IMR-90 (cell line): Measurements from ENCODE around the gene ISG20L2. TPM values are rescaled to one million over a fixed set of nuclear protein-coding genes. Genes with fewer than 3 reads are reported as not detected.
A peak's percentile ranks its signal among the peaks of the same experiment; 100 is the strongest.

Experiments
- ATAC-seq: fragments of 200-7000 bp; cut with Tn5 transposase; 2 replicates; pipeline ENCODE4 v1.9.1; 2020; ENCODE audit warnings: low read depth, mild to moderate bottlenecking, moderate library complexity
- BruUV-seq: library from RNA; stranded (reverse); fragments of 400-500 nt; replicated peaks from 2 replicates; lab custom pipeline; 2021; lab: Mats Ljungman, UMichigan
- CTCF ChIA-PET: fragments of 300-600 bp; formaldehyde crosslinking; extraction: SDS; loops from one replicate; lab custom pipeline; 2021; ENCODE audit warnings: antibody characterized with exemption; lab: Yijun Ruan, JAX
- POLR2A ChIA-PET: fragments of 300-600 bp; sonication (Branson Sonifier 250); formaldehyde crosslinking; loops from one replicate; lab custom pipeline; 2022; ENCODE audit warnings: antibody characterized with exemption; ENCODE audit not compliant: unreplicated experiment; lab: Charles Lee
- DNase-seq: peaks from one replicate; pipeline ENCODE4 v3.0.0; 2013
- H2AFZ ChIP-seq: replicated peaks from 2 replicates; pipeline ENCODE3; 2013; ENCODE audit warnings: low read length, mild to moderate bottlenecking; ENCODE audit not compliant: poor library complexity
- H2AK5ac ChIP-seq: 2 replicates; pipeline ENCODE4 v1.6.1; 2013; ENCODE audit warnings: low read depth, low read length, inconsistent platforms
- H2AK9ac ChIP-seq: replicated peaks from 2 replicates; pipeline ENCODE3; 2013; ENCODE audit warnings: mild to moderate bottlenecking, low read depth, low read length, moderate library complexity; ENCODE audit not compliant: poor library complexity
- H2BK120ac ChIP-seq: 2 replicates; pipeline ENCODE4 v1.6.1; 2013; ENCODE audit warnings: low read depth, low read length, inconsistent platforms
- H2BK15ac ChIP-seq: 3 replicates; pipeline ENCODE4 v1.6.1; 2013; ENCODE audit warnings: low read depth, low read length, inconsistent platforms
- H2BK20ac ChIP-seq: 2 replicates; pipeline ENCODE4 v1.6.1; 2013; ENCODE audit warnings: low read depth, mild to moderate bottlenecking, inconsistent platforms, low read length, moderate library complexity
- H2BK5ac ChIP-seq: 2 replicates; pipeline ENCODE4 v1.6.1; 2013; ENCODE audit warnings: mild to moderate bottlenecking, low read depth, low read length, inconsistent platforms; ENCODE audit not compliant: poor library complexity, severe bottlenecking
- H3K14ac ChIP-seq: replicated peaks from 2 replicates; pipeline ENCODE4 v1.6.1; 2013; ENCODE audit warnings: low read depth, low read length, inconsistent platforms
- H3K18ac ChIP-seq: 2 replicates; pipeline ENCODE4 v1.6.1; 2013; ENCODE audit warnings: low read depth, low read length, control low read depth
- H3K23ac ChIP-seq: 2 replicates; pipeline ENCODE4 v1.6.1; 2013; ENCODE audit warnings: low read depth, low read length, inconsistent platforms
- H3K27ac ChIP-seq: 2 replicates; pipeline ENCODE4 v1.5.1; 2013; ENCODE audit warnings: mild to moderate bottlenecking, control low read depth, low read length; ENCODE audit not compliant: insufficient read depth
- H3K27me3 ChIP-seq: 2 replicates; pipeline ENCODE4 v1.6.1; 2013; ENCODE audit warnings: low read length; ENCODE audit not compliant: control insufficient read depth, insufficient read depth
- H3K36me3 ChIP-seq: 2 replicates; pipeline ENCODE4 v1.6.1; 2013; ENCODE audit warnings: low read length, mixed read lengths; ENCODE audit not compliant: control insufficient read depth, insufficient read depth
- H3K4ac ChIP-seq: 2 replicates; pipeline ENCODE4 v1.6.1; 2013; ENCODE audit warnings: low read depth, low read length, inconsistent platforms
- H3K4me1 ChIP-seq: 2 replicates; pipeline ENCODE4 v1.6.1; 2013; ENCODE audit warnings: low read length, mixed read lengths; ENCODE audit not compliant: control insufficient read depth, insufficient read depth
- H3K4me2 ChIP-seq: 2 replicates; pipeline ENCODE4 v1.6.1; 2013; ENCODE audit warnings: low read depth, mild to moderate bottlenecking, control low read depth, low read length, moderate library complexity
- H3K4me3 ChIP-seq: 2 replicates; pipeline ENCODE4 v1.5.1; 2013; ENCODE audit warnings: low read depth, mild to moderate bottlenecking, control low read depth, low read length, moderate library complexity; ENCODE audit not compliant: insufficient read depth
- H3K56ac ChIP-seq: 2 replicates; pipeline ENCODE4 v1.6.1; 2013; ENCODE audit warnings: low read length, inconsistent platforms; ENCODE audit not compliant: insufficient read depth; ENCODE audit errors: extremely low read depth
- H3K79me1 ChIP-seq, 2 experiments: 2 replicates each; pipeline ENCODE4 v1.6.1; 2013; ENCODE audit warnings: low read length in 2 of 2, inconsistent platforms in 1 of 2, low read depth in 1 of 2
- H3K9ac ChIP-seq: 2 replicates; pipeline ENCODE4 v1.6.1; 2013; ENCODE audit warnings: low read depth, low read length, control low read depth
- H3K9me1 ChIP-seq: 2 replicates; pipeline ENCODE4 v1.6.1; 2013; ENCODE audit warnings: low read length, inconsistent platforms; ENCODE audit not compliant: insufficient read depth
- H3K9me3 ChIP-seq: 2 replicates; pipeline ENCODE4 v1.6.1; 2013; ENCODE audit warnings: low read length; ENCODE audit not compliant: control insufficient read depth, insufficient read depth
- H4K20me1 ChIP-seq: 2 replicates; pipeline ENCODE4 v1.6.1; 2013; ENCODE audit warnings: low read length, inconsistent platforms; ENCODE audit not compliant: insufficient read depth
- H4K5ac ChIP-seq: 2 replicates; pipeline ENCODE4 v1.6.1; 2013; ENCODE audit warnings: mild to moderate bottlenecking, low read depth, low read length, control low read depth
- H4K8ac ChIP-seq, 2 experiments: 2 replicates each; pipeline ENCODE4 v1.6.1; 2013; ENCODE audit warnings: low read depth in 2 of 2, low read length in 2 of 2, control low read depth in 1 of 2, inconsistent platforms in 1 of 2
- H4K91ac ChIP-seq: 2 replicates; pipeline ENCODE4 v1.6.1; 2013; ENCODE audit warnings: low read depth, low read length, inconsistent platforms; ENCODE audit not compliant: insufficient read depth
- BHLHE40 ChIP-seq: fragments of 150-350 bp; IDR thresholded peaks from 2 replicates; pipeline ENCODE4 v1.6.1; 2016; ENCODE audit warnings: mild to moderate bottlenecking, low read depth, low read length
- CHD1 ChIP-seq: IDR thresholded peaks from 2 replicates; pipeline ENCODE4 v1.6.1; 2012; ENCODE audit warnings: low read depth, low read length, improper control_type of control experiment
- CTCF ChIP-seq: conservative IDR thresholded peaks from 2 replicates; pipeline ENCODE4 v1.5.1; 2012; ENCODE audit warnings: mild to moderate bottlenecking, low read depth, low read length, improper control_type of control experiment
- FOS ChIP-seq: fragments of 150-350 bp; IDR thresholded peaks from 2 replicates; pipeline ENCODE4 v1.6.1; 2016; ENCODE audit warnings: low read depth, low read length
- MAFK ChIP-seq: IDR thresholded peaks from 2 replicates; pipeline ENCODE4 v1.6.1; 2012; ENCODE audit warnings: low read depth, low read length, improper control_type of control experiment
- MAZ ChIP-seq: IDR thresholded peaks from 2 replicates; pipeline ENCODE4 v1.6.1; 2012; ENCODE audit warnings: low read depth, mild to moderate bottlenecking, low read length, improper control_type of control experiment, moderate library complexity, borderline replicate concordance
- MXI1 ChIP-seq: IDR thresholded peaks from 2 replicates; pipeline ENCODE4 v1.6.1; 2012; ENCODE audit warnings: low read depth, mild to moderate bottlenecking, low read length, moderate library complexity, borderline replicate concordance
- NFE2L2 ChIP-seq: fragments of 150-350 bp; IDR thresholded peaks from 2 replicates; pipeline ENCODE4 v1.6.1; 2016; ENCODE audit warnings: low read depth, mild to moderate bottlenecking, low read length
- POLR2A ChIP-seq: IDR thresholded peaks from 2 replicates; pipeline ENCODE4 v1.6.1; 2012; ENCODE audit warnings: mild to moderate bottlenecking, low read depth, low read length
- RAD21 ChIP-seq: IDR thresholded peaks from 2 replicates; pipeline ENCODE4 v1.6.1; 2012; ENCODE audit warnings: low read length, improper control_type of control experiment
- RCOR1 ChIP-seq: IDR thresholded peaks from 2 replicates; pipeline ENCODE4 v1.6.1; 2012; ENCODE audit warnings: mild to moderate bottlenecking, low read length, improper control_type of control experiment; ENCODE audit not compliant: insufficient replicate concordance
- RFX5 ChIP-seq: IDR thresholded peaks from 2 replicates; pipeline ENCODE4 v1.8.0; 2012; ENCODE audit warnings: low read depth, mild to moderate bottlenecking, low read length, moderate library complexity
- SMC3 ChIP-seq: fragments of 150-350 bp; IDR thresholded peaks from 2 replicates; pipeline ENCODE4 v1.6.1; 2016; ENCODE audit warnings: low read depth, mild to moderate bottlenecking, antibody characterized with exemption, low read length, moderate library complexity
- USF2 ChIP-seq: fragments of 150-350 bp; IDR thresholded peaks from 2 replicates; pipeline ENCODE4 v1.6.1; 2017; ENCODE audit warnings: mild to moderate bottlenecking, antibody characterized with exemption, low read length, low read depth
- WGBS, 2 experiments: methylation state at CpG; one replicate each; pipeline versions ENCODE4 v1.1.5 to v1.1.7; 2013; ENCODE audit warnings: missing lambda C conversion rate in 2 of 2; ENCODE audit not compliant: insufficient read length in 1 of 2; ENCODE audit errors: extremely low coverage in 2 of 2; 5-methylcytosine and 5-hydroxymethylcytosine counted together
- dilution Hi-C: fragments of 300-500 bp; cut with HindIII; formaldehyde crosslinking; loops from one replicate; pipeline ENCODE4 v1.14.3; 2018; ENCODE audit warnings: low sequenced_read_pairs; ENCODE audit not compliant: unreplicated experiment
- in situ Hi-C: fragments of 300-500 bp; cut with MboI; formaldehyde crosslinking; loops from 3 replicates; pipeline ENCODE4 v1.14.3; 2019; ENCODE audit warnings: low sequenced_read_pairs, inconsistent platforms, mixed read lengths
- intact Hi-C: fragments of 100-400 bp; cut with micrococcal nuclease; formaldehyde crosslinking; loops from 2 replicates; pipeline ENCODE4 v1.10.0; 2022
- polyA plus RNA-seq, 3 experiments: library from polyadenylated mRNA; depleted of rRNA; stranded (reverse); fragments of >200 nt; gene quantifications; 2 replicates each; pipeline ENCODE4 v1.2.3, GENCODE V29; 2012; ENCODE audit warnings: low replicate concordance in 1 of 3
- total RNA-seq: library from RNA; depleted of rRNA; stranded (reverse); fragments of >200 nt; gene quantifications from 2 replicates; pipeline ENCODE4 v1.2.3, GENCODE V29; 2012
- TF ChIP-seq, protein P1 (sequence below): fragments of 150-350 bp; IDR thresholded peaks from 2 replicates; pipeline ENCODE4 v1.6.1; 2016; ENCODE audit warnings: low read depth, mild to moderate bottlenecking, low read length, moderate library complexity, borderline replicate concordance

Gene ISG20L2
- total and polyA plus RNA-seq, 2 of the 4 experiments (the other 2 are of a cell fraction), result 17.0 to 27.3 TPM

DNA sequence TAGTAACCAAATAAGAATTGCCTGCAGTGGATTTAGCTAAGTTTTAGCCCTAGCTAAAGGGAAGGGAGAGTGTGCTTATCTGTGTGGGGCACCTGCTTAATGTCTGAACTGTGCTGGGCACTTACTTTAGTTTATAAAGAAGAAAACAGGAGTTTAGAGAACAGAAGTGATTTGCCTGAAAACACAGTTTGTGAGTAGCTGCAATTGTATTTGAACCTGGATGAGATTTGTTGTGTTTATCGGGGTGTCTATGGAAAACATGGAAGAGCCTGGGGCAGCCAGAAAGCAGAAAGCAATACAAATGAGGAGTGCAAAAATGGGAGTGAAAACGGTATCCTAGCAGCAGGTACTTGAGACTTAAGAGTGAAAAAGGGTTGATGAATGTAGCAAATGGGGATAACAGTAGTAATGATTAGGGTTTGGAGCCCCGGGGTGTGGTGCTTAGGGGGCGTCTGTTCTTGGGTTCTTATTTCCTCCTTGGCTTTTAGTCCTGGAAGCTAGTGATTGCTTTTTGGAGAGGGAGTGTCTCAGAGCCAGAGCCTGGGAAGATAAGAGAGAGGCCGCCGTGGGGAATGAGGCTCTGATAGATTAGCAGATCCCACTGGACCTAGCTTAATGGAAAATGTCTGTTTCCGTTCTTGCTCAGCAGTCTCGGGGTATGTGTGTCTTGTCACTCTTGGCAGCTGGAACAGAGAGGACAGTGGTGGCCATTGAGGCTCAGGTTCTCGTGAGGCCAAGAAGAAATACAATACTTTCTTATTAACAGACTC lies 44.3 kb upstream of the ISG20L2 start:
- no peak overlapping the region for H3K27ac ChIP-seq
- POLR2A ChIA-PET, result no interaction called here
- TF ChIP-seq USF2, result no peak
- no peak for TF ChIP-seq BHLHE40
- TF ChIP-seq MAFK, result no peak
- no peak for TF ChIP-seq POLR2A
- TF ChIP-seq SMC3, result no peak
- TF ChIP-seq MAZ, result no peak
- TF ChIP-seq, protein P1, sequence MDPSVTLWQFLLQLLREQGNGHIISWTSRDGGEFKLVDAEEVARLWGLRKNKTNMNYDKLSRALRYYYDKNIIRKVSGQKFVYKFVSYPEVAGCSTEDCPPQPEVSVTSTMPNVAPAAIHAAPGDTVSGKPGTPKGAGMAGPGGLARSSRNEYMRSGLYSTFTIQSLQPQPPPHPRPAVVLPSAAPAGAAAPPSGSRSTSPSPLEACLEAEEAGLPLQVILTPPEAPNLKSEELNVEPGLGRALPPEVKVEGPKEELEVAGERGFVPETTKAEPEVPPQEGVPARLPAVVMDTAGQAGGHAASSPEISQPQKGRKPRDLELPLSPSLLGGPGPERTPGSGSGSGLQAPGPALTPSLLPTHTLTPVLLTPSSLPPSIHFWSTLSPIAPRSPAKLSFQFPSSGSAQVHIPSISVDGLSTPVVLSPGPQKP, result no peak
- no peak for TF ChIP-seq CTCF
- no peak for TF ChIP-seq CHD1
- no peak for TF ChIP-seq NFE2L2
- no peak for TF ChIP-seq FOS
- TF ChIP-seq MXI1, result no peak
- no peak for TF ChIP-seq RAD21
- TF ChIP-seq RCOR1, result no peak
- no peak for TF ChIP-seq RFX5

More for the DNA sequence above, 44.3 kb upstream of the ISG20L2 start:
- Histone ChIP-seq H2BK120ac (no peak overlapping the region), H2BK15ac (no peak overlapping the region), H2AFZ (no peak overlapping the region), H3K4me1 (peaks cover 3% of the 10 kb centered on the region), H3K79me1 (peaks cover 12 to 78% of the 10 kb centered on the region in 2 experiments), H2BK5ac (no peak overlapping the region), H4K20me1 (peaks cover 79% of the 10 kb centered on the region), H4K5ac (no peak overlapping the region), H3K27me3 (no peaks in the 10 kb centered on the region), H3K9me3 (no peaks in the 10 kb centered on the region), H3K23ac (peak overlapping the region; percentile 49; the same call in 1 of the 2 replicates), H3K9ac (no peak overlapping the region), H2AK9ac (no peak overlapping the region), H3K18ac (no peak overlapping the region), H3K4me2 (no peak overlapping the region), H3K4me3 (no peak overlapping the region), H2AK5ac (no peak overlapping the region), H4K8ac (no peak overlapping the region), H4K91ac (no peak overlapping the region), H3K36me3 (peaks cover 2% of the 10 kb centered on the region; the same call in 1 of the 2 replicates), H3K4ac (no peak overlapping the region), H3K9me1 (peaks cover 13% of the 10 kb centered on the region), H3K14ac (no peak overlapping the region), H2BK20ac (no peak overlapping the region), H3K56ac (no peak overlapping the region)
- no peak for DNase-seq
- BruUV-seq, result no TSS peak
- ATAC-seq, result no peak
- dilution Hi-C loops (no loop called here), in situ Hi-C loops (no loop called here), intact Hi-C loops (no loop called here)
- 67% methylated on average over 5 of the region's 9 CpGs; no CpG with 5 or more reads in 1 of the 2 experiments for WGBS, 2 experiments
- CTCF ChIA-PET, result interaction anchor here (0.7 to 2.1 kb wide), 2 partner anchors 8 to 85 kb away, joined by 3 to 6 read pairs; no protein-coding TSS in a partner anchor
